IPS DF 6.9 (cell line): ENCODE measurements around the gene CCDC138.

Experiments
- DNase-seq: peaks from one replicate; pipeline ENCODE4 v3.0.0-alpha.2; 2013; ENCODE audit warnings: low read depth, low spot score
- H3K27ac ChIP-seq: one replicate; pipeline ENCODE4 v1.5.1; 2013; ENCODE audit warnings: low read length, control low read depth
- H3K27me3 ChIP-seq: 2 replicates; pipeline ENCODE4 v1.6.1; 2013; ENCODE audit warnings: mild to moderate bottlenecking, low read length; ENCODE audit not compliant: control insufficient read depth, insufficient read depth
- H3K36me3 ChIP-seq: 2 replicates; pipeline ENCODE4 v1.6.1; 2013; ENCODE audit warnings: low read length; ENCODE audit not compliant: control insufficient read depth, insufficient read depth
- H3K4me1 ChIP-seq: 2 replicates; pipeline ENCODE4 v1.6.1; 2013; ENCODE audit warnings: low read length; ENCODE audit not compliant: control insufficient read depth, insufficient read depth
- H3K4me3 ChIP-seq: 2 replicates; pipeline ENCODE4 v1.5.1; 2013; ENCODE audit warnings: mild to moderate bottlenecking, low read length
- H3K9me3 ChIP-seq: 2 replicates; pipeline ENCODE4 v1.6.1; 2013; ENCODE audit warnings: low read length, inconsistent platforms; ENCODE audit not compliant: control insufficient read depth, insufficient read depth
- WGBS: extraction: QIAGEN DNeasy Blood & Tissue Kit; methylation state at CpG from one replicate; pipeline ENCODE4 v1.1.7; 2013; ENCODE audit warnings: mixed read lengths, missing lambda C conversion rate; ENCODE audit not compliant: insufficient read length, insufficient coverage; 5-methylcytosine and 5-hydroxymethylcytosine counted together

Gene CCDC138

GRCh38 chr2:108825254-108825653 lies 38.7 kb downstream of the CCDC138 start:
- no peak for DNase-seq
- no peaks in the 10 kb centered on the region for H3K36me3 ChIP-seq
- no peaks in the 10 kb centered on the region for H3K4me1 ChIP-seq
- H3K4me3 ChIP-seq, result no peak overlapping the region
- no peaks in the 10 kb centered on the region; the same call in 1 of the 2 replicates for H3K27me3 ChIP-seq
- no peak overlapping the region for H3K27ac ChIP-seq
- H3K9me3 ChIP-seq, result no peaks in the 10 kb centered on the region
- no CpG with 5 or more reads among the region's 4 CpGs for WGBS

GRCh38 chr2:108825736-108826135 lies 39.2 kb downstream of the CCDC138 start:
- WGBS, result no CpG with 5 or more reads among the region's 3 CpGs
- Histone ChIP-seq H3K36me3 (no peaks in the 10 kb centered on the region), H3K9me3 (no peaks in the 10 kb centered on the region), H3K27ac (no peak overlapping the region), H3K4me1 (no peaks in the 10 kb centered on the region), H3K27me3 (no peaks in the 10 kb centered on the region; the same call in 1 of the 2 replicates), H3K4me3 (no peak overlapping the region)
- DNase-seq, result no peak

GRCh38 chr2:108829578-108830310 lies 43.2 kb downstream of the CCDC138 start:
- no peaks in the 10 kb centered on the region for H3K4me1 ChIP-seq
- no peaks in the 10 kb centered on the region for H3K36me3 ChIP-seq
- no peak overlapping the region for H3K4me3 ChIP-seq
- H3K27me3 ChIP-seq, result no peaks in the 10 kb centered on the region
- no peak overlapping the region for H3K27ac ChIP-seq
- no peak for DNase-seq
- WGBS, result no CpG with 5 or more reads among the region's 4 CpGs
- H3K9me3 ChIP-seq, result no peaks in the 10 kb centered on the region

GRCh38 chr2:108833219-108833618 lies 46.6 kb downstream of the CCDC138 start:
- Histone ChIP-seq H3K27ac (no peak overlapping the region), H3K4me3 (no peak overlapping the region), H3K27me3 (no peaks in the 10 kb centered on the region), H3K4me1 (no peaks in the 10 kb centered on the region), H3K36me3 (no peaks in the 10 kb centered on the region), H3K9me3 (no peaks in the 10 kb centered on the region)
- DNase-seq, result no peak

DNA sequence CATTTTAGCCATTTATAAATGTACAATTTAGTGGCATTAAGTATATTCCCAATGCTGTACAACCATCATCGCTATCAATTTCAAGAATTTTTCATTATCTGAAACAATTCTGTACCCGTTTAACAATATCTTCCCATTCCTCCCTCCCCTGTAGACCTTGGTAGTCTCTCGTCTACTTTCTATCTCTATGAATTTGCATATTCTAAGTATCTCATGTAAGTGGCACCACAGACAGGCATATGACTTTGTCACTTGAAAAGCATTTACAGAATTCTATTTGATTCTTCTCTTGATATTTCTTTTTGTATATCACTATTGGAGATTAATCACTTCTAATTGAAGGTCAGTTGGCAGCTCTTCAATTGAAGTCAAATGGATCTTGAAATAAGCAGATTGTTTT lies 48.0 kb downstream of the CCDC138 start:
- DNase-seq, result no peak
- H3K27me3 ChIP-seq, result no peaks in the 10 kb centered on the region
- H3K4me1 ChIP-seq, result no peaks in the 10 kb centered on the region
- no peak overlapping the region for H3K4me3 ChIP-seq
- H3K36me3 ChIP-seq, result no peaks in the 10 kb centered on the region
- WGBS, result 100% methylated on average over 1 of the region's 3 CpGs
- H3K27ac ChIP-seq, result no peak overlapping the region
- H3K9me3 ChIP-seq, result no peaks in the 10 kb centered on the region

GRCh38 chr2:108835040-108835439 lies 48.5 kb downstream of the CCDC138 start:
- DNase-seq, result no peak
- no peak overlapping the region for H3K27ac ChIP-seq
- no peak overlapping the region for H3K4me3 ChIP-seq
- no peaks in the 10 kb centered on the region for H3K27me3 ChIP-seq
- WGBS, result no CpG with 5 or more reads among the region's 1 CpG
- no peaks in the 10 kb centered on the region for H3K9me3 ChIP-seq
- no peaks in the 10 kb centered on the region for H3K36me3 ChIP-seq
- H3K4me1 ChIP-seq, result no peaks in the 10 kb centered on the region

- Histone ChIP-seq H3K36me3 (no peaks in the 10 kb centered on the region), H3K27me3 (no peaks in the 10 kb centered on the region), H3K4me1 (no peaks in the 10 kb centered on the region), H3K4me3 (no peak overlapping the region), H3K9me3 (no peaks in the 10 kb centered on the region), H3K27ac (no peak overlapping the region)
- no peak for DNase-seq
- no CpG with 5 or more reads among the region's 7 CpGs for WGBS
These were observed 50.6 kb downstream of the CCDC138 start for GRCh38 chr2:108837198-108837597.

GRCh38 chr2:108841506-108841905 lies 54.9 kb downstream of the CCDC138 start:
- Histone ChIP-seq H3K4me1 (no peaks in the 10 kb centered on the region), H3K4me3 (no peak overlapping the region), H3K27me3 (no peaks in the 10 kb centered on the region), H3K27ac (no peak overlapping the region), H3K36me3 (no peaks in the 10 kb centered on the region), H3K9me3 (no peaks in the 10 kb centered on the region)
- DNase-seq, result no peak

- H3K36me3 ChIP-seq, result 0 out of 2 replicates have a peak, but pooled peaks cover 4% of the 10 kb centered on the region
These were observed 59.4 kb downstream of the CCDC138 start for GRCh38 chr2:108845923-108846322.

GRCh38 chr2:108847000-108847399 lies 60.4 kb downstream of the CCDC138 start:
- Histone ChIP-seq H3K36me3 (0 out of 2 replicates have a peak, but pooled peaks cover 4% of the 10 kb centered on the region), H3K27me3 (no peaks in the 10 kb centered on the region), H3K4me1 (no peaks in the 10 kb centered on the region), H3K9me3 (no peaks in the 10 kb centered on the region), H3K27ac (no peak overlapping the region), H3K4me3 (no peak overlapping the region)
- WGBS, result no CpG with 5 or more reads among the region's 1 CpG
- no peak for DNase-seq

More at GRCh38 chr2:108845923-108846322, 59.4 kb downstream of the CCDC138 start:
- H3K27me3 ChIP-seq, result no peaks in the 10 kb centered on the region
- DNase-seq, result no peak
- no peaks in the 10 kb centered on the region for H3K4me1 ChIP-seq
- H3K9me3 ChIP-seq, result no peaks in the 10 kb centered on the region
- H3K27ac ChIP-seq, result no peak overlapping the region
- H3K4me3 ChIP-seq, result no peak overlapping the region

- no peaks in the 10 kb centered on the region for H3K9me3 ChIP-seq
- H3K36me3 ChIP-seq, result 0 out of 2 replicates have a peak, but pooled peaks cover 4% of the 10 kb centered on the region
- WGBS, result no CpG with 5 or more reads among the region's 3 CpGs
- H3K4me1 ChIP-seq, result no peaks in the 10 kb centered on the region
- H3K4me3 ChIP-seq, result no peak overlapping the region
- DNase-seq, result no peak
- no peak overlapping the region for H3K27ac ChIP-seq
- H3K27me3 ChIP-seq, result no peaks in the 10 kb centered on the region
These were observed 65.8 kb downstream of the CCDC138 start for GRCh38 chr2:108852375-108852774.
